Gastrocnemius medialis (tissue), 4 donors: Measurements from ENCODE around the gene GPHA2.

Experiments
- POLR2A ChIP-seq, 2 donors: fragments of 450-650 bp; IDR thresholded peaks; one replicate each; pipeline ENCODE4 v1.6.1; 2017; ENCODE audit warnings: antibody characterized with exemption in 2 of 2, mild to moderate bottlenecking in 2 of 2, moderate library complexity in 2 of 2
- TF ChIP-seq, protein P1 (sequence below), 5 experiments: fragments of 450-650 bp in 3 of 5; fragments of 200-600 bp in 2 of 5; sonication (generic) in 2 of 5; IDR thresholded peaks in 4 of 5; conservative IDR thresholded peaks in 1 of 5; 1 replicate in 4 of 5; 2 replicates in 1 of 5; pipeline ENCODE4 v1.5.1; 2016 to 2019; ENCODE audit warnings: antibody characterized with exemption in 5 of 5, mild to moderate bottlenecking in 3 of 5, moderate library complexity in 3 of 5

DNA sequence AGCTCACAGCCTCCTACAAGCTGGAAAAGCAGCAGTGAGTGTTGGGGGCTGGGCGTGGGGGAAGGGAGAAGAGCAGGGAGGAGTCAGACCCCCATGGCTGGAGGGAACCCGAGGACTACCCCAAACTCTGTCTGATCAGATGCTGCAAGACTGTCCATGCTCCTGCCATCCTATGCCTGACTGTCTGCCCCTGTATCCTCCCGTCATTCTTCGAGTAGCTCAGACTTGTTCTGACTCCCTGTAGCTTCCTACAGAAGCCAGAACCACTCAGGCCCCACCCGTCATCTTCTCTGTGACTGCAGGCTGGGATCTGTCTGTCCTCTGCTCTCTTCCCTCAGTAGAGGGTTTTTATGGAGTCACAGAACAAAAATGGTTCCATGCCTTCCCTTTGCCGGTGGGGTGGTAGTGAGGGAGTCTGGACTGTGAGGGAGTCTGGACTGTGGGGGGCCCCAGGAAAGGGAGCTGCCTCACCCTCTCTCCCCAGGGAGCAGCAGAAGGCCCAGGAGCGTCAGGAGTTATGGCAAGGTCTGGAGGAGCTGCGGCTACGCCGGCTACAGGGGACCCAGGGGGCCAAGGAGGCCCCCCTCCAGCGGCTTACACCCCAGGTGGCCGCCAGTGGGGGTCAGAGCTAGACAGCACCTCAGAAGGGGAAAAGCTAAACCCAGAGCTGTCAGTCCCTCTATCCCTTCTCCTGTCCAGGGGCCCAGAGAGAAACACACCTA, 2.3 kb downstream of the GPHA2 start:
- TF ChIP-seq, protein P1, sequence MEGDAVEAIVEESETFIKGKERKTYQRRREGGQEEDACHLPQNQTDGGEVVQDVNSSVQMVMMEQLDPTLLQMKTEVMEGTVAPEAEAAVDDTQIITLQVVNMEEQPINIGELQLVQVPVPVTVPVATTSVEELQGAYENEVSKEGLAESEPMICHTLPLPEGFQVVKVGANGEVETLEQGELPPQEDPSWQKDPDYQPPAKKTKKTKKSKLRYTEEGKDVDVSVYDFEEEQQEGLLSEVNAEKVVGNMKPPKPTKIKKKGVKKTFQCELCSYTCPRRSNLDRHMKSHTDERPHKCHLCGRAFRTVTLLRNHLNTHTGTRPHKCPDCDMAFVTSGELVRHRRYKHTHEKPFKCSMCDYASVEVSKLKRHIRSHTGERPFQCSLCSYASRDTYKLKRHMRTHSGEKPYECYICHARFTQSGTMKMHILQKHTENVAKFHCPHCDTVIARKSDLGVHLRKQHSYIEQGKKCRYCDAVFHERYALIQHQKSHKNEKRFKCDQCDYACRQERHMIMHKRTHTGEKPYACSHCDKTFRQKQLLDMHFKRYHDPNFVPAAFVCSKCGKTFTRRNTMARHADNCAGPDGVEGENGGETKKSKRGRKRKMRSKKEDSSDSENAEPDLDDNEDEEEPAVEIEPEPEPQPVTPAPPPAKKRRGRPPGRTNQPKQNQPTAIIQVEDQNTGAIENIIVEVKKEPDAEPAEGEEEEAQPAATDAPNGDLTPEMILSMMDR (IDR thresholded peaks at IDR 0.05 in 4 of 5, conservative IDR thresholded peaks at IDR 0.05 in 1 of 5), result no peak
- TF ChIP-seq POLR2A (IDR thresholded peaks at IDR 0.05), result no peak
